NOMO-1 treated with DMSO at 0.1 percent for 48 hours (cell line): ENCODE measurements around the gene PDE4C.
A peak's percentile ranks its signal among the peaks of the same experiment; 100 is the strongest.

Experiments used
- DNase-seq: peaks from one replicate; lab custom pipeline; 2025; ENCODE audit not compliant: unreplicated experiment; lab: John Stamatoyannopoulos, UW

Gene PDE4C

DNA sequence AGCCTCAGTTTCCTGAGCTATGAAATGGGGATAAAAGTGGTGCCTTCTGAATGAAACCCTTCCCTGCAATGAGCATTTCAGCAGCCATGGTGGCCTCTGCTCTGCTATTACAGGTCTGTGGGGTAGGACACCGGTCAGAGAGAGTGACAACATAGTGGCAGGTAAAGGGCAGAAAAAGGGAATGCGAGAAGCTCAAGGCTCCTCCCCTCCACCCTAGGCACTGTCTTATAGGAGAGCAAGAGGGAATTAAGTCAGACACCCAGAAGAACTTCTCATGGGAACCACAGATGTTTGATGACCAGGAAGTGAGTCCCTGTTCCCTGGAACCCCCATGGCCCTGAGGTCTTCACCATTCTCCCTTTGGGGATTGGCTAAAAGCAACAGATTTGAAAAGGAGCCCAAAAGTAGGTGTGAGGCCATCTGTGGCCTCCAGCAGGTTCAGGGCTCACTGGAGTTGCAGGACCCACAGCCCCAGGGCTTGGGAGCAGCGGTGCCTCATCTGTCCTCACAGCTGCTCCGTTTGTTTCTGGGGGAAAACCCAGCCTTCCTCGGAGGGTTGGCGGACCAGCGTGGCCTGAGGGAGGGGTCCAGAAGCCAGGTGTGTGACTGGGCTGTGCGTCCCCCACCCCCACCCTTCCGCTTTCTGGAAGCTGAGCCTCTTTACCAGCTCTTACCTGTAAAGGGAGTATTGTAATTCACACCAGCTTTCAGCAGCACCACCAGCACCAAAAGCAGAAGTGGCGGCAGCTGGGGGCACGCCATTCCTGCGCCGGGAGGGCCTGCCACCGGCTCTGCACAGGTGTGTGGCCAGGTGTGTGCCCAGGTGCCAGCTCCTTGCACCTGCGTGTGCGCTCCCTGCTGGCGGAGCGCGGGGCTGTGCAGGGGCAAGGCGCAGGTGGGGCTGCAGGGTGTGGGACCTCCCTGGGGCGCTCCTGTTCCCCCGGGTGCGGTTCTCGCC, 28.6 kb upstream of the PDE4C start:
- no peak for DNase-seq

DNA sequence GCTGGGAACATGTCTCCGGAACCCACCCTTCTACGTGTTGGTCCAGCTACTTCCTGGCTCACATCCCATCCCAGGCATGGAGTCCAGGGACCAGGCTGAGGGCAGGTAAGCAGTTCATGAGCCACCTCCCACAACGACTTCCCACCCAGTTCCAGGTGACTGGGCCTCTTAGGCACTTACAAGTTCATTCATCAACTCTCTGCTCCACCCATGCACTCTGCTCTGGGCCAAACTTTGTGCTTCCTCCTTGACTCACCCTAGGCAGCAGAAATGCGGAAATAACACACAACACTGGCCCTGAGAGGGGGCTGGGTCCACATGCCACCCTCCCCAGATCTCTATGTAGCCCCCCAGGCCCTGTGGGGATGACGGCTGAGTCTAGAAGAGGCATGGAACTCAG, 27.5 kb upstream of the PDE4C start:
- peak; percentile 22 for DNase-seq

DNA sequence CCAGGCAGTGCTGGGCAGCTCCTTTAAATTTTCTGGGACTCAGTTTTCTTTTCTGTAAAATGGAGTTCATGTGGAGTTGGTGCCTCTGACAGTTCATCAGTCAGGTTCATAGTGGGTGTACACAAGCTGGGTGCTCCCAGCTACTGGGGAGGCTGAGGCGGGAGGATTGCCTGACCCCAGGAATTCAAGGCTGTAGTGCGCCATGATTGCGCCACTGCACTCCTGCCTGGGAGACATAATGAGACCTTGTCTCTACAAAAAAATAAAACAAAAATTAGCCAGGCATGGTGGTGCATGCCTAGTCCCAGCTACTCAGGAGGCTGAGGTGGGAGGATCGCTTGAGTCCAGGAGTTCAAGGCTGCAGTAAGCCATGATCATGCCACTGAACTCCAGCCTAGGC, 26.9 kb upstream of the PDE4C start:
- no peak for DNase-seq

DNA sequence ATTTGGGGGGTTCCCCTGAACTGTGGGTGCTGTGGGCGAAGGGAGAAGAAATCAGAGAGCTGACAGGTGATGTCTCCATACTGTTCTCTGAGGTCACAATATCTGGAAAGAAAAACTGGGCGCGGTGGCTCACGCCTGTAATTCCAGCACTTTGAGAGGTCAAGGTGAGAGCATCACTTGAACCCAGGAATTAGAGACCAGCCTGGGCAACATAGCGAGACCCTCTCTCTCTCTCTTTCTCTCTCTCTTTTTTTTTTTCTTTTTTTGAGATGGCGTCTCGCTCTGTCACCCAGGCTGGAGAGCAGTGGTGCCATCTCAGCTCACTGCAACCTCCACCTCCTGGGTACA, 26.1 kb upstream of the PDE4C start:
- DNase-seq = no peak

DNA sequence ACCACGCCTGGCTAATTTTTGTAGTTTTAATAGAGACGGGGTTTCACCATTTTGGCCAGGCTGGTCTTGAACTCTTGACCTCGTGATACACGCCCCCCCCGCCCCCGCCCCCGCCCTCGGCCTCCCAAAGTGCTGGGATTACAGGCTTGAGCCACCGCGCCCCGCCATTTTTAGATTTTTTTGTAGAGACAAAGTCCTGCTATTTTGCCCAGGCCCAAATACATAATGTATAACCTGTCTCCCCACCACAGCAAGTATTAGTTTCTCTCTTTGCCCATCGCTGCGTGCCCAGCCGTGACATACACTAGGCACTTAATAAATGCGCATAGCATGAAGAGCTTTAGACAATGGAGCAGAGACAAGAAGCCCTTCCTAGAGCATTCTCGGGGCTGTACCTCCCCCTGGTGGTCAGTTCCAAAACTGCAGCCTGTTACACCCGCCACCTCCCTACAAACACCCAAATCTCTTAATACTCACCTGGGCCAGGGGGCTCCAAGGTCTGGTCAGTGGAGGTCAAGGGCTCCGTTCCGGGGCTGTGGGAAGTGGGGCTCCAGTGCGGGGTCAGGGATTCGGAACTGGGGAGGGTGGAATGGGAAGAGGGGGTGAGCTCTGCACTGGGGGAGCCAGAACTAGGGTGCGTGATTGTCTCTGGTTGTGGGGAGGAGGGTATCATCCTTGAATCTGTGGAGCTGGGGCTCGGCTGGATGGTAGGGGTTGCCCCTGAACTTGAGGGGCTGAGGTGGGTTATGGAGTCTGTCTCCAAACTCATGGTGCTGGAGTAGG, 25.5 kb upstream of the PDE4C start:
- peak; percentile 55 for DNase-seq

DNA sequence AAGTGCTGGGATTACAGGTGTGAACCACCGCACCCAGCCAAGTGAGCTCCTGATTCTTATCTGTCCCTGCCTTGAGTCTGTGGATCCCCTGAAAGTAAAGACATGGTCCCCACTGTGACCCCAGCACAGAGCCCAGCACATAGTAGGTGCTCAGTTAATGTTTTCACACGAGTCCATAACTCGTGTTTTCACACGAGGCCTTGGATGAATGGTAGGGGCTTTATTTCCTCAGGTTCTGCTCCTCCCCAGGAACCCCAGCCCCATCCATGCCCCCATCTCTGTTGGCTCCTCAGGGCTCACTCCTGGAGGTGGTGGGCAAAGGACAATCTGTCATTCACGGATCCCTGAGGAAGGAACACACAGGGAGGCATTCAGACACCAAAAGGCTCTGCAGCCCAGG, 23.6 kb upstream of the PDE4C start:
- DNase-seq = no peak

DNA sequence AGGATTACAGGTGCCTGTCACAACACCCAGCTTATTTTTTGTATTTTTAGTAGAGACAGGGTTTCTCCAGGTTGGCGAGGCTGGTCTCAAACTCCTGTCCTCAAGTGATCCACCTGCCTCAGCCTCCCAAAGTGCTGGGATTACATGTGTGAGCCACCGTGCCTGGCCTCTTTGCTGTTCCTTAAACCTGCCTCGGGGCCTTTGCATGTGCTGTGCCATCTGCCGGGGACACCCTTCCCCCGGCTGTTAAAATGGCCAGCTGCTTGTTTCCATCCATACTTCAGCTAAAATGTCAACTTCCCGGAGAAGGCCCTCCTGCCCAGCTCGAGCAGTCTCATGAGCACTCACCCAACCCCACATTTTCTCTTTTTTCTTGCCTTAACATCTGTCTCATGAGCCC, 19.1 kb upstream of the PDE4C start:
- DNase-seq = no peak

DNA sequence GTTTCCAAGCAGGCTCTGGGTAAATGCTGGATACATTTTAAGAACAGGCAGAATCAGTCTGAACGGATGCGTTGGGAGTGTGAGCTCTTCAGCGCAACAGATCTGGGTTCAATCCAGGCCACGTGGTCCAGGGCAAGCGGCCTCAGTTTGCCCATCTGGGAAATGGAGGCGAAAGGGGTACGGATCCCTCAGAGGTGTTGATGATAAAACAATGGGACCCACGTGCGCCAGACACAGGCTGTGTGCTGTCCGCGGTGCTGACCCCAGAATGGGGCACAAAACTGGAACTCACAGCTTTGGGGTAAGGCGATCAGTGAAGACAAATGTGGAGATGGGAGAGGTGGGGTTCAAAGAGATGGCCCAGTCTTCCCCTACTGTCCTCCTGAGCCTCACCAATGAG, 13.1 kb upstream of the PDE4C start:
- no peak for DNase-seq

DNA sequence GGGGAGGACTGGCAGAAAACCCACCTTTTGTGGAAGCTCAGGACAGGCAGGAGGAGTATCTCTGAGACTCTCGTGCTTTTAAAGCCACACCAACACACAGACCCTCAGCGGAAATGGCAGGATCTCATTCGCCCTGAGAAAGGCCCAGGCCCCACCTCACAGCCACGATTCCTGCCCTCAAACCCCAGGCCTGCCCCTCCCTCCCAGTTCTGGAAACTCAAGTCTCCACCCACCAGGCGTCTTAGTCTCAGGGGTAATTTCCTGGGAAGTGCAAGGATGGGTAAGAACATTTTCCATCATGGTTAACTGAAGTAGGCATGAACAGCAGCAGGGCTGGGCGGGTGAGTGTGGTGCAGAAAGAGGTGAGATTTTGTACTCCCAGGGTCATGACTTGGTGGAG, 8.0 kb upstream of the PDE4C start:
- DNase-seq = no peak

DNA sequence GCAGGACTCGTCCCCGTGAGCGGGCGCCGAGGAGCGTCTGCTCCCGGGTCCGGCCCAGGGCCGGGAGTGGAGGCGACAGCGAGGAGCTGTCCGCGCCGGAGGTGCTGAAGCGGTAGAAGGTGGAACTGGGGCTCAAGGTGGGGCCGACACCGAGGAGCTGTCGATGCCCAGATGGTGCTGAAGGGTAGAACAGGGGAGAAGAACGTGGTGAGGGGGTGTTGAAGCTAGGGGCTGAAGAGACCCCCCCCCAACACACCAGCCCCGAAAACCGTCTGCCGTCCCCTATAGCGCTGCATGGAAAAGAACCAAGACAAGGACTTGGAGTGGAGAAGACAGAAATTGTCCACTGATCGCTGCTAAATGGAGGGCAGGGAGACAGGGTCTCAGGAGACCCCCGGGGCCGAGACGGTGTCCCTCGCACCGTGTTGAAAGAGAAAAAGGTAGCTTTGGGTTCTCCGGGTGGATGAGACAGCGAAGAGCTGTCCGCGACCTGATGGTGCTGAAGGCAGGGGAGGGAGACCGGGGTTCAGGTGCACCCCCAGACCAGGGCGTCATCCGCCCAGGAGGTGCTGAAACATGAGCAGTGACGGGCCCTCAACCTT, 7.1 kb upstream of the PDE4C start:
- peak; percentile 49 for DNase-seq

DNA sequence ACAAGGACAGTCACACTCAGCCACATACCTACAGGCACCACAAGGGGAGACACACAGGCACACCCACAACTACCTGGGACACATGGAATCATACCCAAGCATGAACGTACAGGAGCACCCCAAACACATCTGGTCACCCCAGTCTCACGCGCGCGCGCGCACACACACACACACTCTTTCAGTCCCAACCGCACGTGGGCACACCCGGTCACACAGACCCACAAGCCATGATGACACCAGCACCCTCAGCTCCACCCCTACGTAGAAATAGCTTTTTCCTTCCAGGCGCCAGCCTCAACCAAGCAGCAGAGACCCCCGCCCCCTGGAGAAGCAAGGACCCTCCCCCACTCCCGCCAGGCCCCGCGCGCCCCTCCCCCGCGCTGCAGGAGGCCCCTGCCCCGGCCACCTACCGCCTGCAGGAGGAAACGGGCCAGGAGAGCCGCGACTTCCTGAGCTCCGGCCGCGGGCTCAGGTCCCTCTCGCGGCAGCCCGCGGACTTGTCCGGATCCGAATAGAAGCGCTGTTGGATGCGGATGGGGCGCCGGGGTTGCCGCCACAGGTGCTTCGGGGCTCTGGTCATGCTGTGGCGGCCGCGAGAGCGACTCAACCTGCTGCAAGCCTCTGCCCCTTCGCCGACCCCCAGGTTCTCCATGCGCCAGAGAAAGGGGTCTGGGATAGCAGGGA, 6.4 kb upstream of the PDE4C start:
- DNase-seq = no peak

DNA sequence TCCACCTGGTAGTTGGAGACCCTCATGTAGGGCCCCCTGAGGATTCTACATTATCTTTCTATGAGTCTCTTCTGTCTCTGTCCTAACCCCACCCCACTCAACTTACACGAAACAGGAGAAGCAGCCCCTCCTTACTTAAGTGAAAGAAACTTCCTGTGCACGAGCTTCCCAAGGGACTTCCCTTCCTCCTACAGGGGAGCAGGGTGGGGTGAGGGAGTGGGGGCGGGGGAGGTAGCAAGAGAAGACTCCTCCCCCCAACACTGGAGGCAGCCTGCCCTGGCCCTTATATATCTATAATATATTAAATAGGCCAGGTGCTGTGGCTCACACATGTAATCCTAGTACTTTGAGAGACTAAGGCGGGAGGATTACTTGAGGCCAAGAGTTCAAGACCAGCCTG, 5.5 kb upstream of the PDE4C start:
- no peak for DNase-seq

DNA sequence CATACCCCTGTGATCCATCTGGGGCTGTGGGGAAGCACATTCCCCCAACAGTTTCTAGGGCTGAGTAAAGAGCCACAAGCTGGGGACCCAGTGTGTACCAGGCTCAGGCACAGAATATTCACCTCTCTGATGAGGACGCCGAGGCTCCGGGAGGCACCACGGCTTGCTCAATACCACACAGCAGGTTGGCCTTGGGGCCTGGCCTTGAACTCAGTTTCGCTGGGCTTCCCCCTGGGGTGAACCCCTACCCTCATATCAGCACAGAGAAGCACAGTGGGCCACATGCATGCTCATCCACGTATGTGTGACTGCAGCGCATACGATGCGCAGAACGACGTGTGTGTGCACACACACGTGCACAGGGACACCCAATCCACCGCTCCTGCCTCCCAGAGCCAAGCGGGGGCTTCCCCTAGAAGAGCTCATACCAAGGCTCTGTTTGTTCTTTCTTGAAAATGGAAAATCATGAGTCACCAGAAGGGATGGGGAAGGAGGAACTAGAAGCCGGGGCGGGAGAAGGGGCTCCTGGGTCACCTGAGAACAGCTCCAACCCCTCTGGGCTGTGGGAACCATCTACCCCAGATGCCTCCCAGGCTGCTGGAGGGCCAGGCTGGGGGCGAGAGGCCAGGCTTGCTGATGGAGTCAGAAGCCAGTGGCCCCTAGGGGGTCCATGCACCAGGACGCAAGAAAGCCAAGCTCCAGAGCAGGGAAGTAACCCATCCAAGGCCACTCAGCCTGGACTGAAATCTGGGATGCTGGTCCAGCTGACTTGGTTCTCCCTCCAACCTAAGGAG, 4.9 kb upstream of the PDE4C start:
- no peak for DNase-seq

DNA sequence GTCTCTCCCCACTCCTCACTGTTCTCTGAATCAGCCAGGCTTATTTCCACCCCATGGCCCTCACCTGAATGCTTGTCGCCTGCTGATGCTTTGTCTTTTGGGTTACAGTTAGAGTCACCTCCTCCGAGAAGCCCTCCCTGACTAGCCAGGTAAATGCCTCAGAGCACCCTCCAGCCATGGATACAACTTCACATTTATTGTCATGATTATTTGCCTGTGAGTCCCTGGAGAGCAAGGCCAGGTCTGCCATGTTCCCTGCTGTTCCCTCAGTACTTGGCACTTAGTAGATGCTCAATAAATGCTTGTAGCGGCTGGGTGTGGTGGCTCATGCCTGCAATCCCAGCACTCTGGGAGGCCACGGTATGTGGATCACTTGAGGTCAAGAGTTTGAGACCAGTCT, 3.7 kb upstream of the PDE4C start:
- DNase-seq = no peak

DNA sequence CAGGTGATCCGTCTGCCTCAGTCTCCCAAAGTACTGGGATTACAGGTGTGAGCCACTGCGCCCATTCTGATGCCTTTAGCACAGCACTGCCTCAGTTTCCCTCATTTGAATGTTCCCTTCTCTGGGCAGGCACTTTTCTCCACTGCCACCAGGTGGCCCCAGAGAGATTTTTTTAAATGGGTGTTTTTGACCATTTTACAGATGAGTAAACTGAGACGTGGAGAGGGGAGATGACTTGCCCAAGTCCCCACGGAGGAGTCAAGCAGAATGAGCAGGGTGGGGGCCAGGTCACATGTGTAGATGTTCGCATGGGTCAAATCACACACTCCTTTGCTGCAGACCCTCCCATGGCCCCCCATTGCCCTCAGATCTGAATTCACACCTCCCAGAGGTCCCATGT, 3.2 kb upstream of the PDE4C start:
- no peak for DNase-seq

DNA sequence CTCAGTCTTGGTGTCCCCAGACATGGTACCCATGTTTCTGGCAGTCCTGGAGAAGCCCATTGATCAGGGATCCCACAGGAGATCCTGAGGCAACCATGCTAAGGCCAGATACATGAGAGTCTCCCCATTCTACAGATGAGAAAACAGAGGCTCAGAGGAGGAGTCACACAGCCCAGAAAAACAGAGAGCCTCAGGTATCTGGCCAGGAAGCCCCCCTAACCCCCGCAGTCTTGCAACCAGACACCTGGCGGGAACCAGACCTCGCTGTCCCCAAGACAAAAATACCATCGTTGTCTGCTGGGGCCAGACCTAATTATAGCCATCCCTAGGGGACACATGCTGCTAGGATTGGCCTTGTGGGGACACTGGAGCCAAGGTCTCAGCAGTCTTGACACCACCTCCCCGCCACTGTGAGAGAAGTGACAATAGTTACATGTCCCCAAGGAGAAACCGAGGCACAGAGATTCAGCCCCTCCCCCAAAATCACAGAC, 1.6 kb upstream of the PDE4C start:
- DNase-seq = no peak

DNA sequence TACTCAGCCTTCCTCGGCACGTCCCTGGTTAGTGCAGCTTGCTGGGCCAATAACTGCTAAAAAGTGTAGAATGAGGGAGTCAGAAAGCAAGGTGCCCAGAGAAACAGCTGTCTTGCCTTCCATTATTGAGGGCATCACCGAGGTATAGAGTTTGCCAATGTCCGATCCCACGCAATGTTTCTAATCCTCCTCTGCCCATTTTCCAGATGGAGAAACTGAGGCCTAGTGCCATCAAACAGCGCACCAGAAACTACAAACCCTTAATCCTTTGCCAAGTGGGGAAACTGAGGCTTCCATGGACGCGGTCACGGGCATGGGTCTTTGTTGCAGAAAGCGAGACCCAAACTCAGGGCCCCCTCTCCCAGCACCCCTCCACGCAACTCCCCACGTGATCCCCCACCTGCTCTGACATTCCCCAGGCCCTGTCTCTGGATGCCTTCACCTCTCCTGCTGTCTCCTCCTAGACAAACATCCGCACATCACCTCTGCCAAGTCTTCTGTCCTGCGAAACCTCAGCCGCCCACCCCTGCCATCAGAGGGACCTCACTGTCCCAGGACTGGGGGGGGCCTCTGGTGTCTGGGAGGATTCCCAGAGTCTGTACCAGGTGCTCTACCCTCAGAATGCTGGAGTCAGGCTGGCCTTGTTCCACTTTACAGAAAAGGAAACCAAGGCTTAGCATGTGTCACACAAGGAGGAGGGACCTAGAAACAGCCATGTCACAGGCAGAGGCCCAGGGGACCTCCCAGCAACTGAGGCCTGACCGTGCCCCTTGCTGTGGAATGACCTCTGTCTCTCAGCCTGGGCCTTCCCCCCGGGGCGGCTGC, 930 bp upstream of the PDE4C start:
- no peak for DNase-seq

DNA sequence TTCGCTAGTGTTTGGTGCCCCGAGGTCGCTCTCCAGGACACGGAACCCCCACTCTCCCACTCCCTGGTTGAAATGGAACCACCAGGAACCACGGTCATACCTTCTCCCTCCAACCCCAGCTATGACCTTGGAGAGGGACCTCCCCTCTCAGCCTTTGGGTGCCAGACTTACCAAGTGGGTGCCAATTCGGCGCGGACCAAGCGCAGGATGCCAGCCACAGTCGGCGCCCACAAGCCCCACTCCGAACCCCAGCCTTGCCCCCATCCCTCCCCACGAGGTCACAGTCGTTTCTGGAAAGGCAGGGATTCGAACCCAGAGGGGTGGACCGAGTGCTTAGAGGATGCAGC, 910 bp downstream of the PDE4C start:
- no peak for DNase-seq

DNA sequence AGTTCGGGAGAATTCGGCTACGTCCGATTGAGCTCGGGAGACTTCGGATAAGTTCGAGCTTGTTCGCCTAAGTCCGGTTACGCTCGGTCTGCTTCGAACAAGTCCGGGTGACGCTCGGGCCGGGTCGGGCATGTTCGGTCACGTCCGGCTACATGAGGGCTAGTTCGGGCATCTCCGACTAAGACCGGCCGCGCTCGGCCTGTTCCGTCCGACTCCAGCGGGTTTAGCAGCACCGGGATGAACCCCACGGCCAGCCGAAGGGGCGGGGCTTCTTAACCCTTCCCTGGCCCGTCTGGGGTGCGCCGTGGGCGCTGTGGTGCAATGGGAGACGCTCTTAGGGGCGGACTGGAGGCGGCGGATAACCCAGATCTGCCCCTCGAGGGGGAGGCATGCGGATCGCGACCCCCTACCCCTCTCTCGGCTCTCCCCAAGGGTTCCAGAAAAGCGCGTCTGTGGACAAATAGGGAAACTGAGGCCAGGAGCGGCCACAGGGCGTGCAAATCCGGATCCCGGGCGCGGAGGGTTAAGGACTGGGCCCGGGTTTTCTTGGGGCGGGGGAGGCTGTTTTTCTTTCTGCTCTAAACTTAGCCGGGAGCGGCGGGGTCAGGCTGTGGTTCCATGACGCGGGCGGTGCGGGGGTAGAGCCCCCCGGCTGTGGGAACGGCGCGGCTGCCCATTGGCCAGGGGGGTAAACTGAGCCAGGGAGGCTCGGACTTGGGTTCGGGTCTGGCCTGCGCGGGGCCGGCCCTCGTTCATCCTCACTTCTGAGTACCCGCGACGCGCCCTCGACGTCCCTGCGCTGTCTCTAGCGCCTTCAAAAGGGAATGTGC, 1.5 kb downstream of the PDE4C start:
- DNase-seq = peak; percentile 96
